ENCODE results near the gene IL31RA.

Gene IL31RA

GRCh38 chr5:55914971-55915370, 63.8 kb downstream of the IL31RA start:
- no peak for TF ChIP-seq EZH2phosphoT487 (IDR thresholded peaks at IDR 0.05; ENCODE audit: low read length)
- TF ChIP-seq, protein P1, sequence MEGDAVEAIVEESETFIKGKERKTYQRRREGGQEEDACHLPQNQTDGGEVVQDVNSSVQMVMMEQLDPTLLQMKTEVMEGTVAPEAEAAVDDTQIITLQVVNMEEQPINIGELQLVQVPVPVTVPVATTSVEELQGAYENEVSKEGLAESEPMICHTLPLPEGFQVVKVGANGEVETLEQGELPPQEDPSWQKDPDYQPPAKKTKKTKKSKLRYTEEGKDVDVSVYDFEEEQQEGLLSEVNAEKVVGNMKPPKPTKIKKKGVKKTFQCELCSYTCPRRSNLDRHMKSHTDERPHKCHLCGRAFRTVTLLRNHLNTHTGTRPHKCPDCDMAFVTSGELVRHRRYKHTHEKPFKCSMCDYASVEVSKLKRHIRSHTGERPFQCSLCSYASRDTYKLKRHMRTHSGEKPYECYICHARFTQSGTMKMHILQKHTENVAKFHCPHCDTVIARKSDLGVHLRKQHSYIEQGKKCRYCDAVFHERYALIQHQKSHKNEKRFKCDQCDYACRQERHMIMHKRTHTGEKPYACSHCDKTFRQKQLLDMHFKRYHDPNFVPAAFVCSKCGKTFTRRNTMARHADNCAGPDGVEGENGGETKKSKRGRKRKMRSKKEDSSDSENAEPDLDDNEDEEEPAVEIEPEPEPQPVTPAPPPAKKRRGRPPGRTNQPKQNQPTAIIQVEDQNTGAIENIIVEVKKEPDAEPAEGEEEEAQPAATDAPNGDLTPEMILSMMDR (IDR thresholded peaks at IDR 0.05; ENCODE audit: low read length), result no peak
- no peak for TF ChIP-seq EZH2 (optimal IDR thresholded peaks at IDR 0.05; ENCODE audit: low read depth, low read length)

DNA sequence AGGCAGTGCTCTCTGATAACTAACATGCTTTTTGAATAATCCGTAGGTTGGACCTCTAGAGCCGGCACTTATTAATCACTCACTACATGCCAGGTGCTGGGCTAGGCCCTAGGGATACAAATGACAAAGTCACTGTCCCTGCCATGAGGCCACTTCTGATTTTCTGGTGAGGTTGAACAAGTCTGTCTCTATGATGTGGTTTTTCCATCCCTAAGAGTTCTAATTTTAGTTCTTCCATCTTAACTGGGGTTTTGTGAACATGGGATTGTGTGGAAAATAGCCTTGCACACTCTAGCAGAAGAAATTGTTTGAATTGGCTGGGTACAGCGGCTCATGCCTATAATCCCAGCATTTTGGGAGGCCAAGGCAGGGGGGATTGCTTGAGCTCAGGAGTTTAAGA, 64.6 kb downstream of the IL31RA start:
- peaks cover 13% of the 10 kb centered on the region for H3K4me1 ChIP-seq (ENCODE audit: low read length)
- H3K9me3 ChIP-seq (replicated peaks; ENCODE audit: insufficient read depth, low read length), result no peaks in the 10 kb centered on the region
- H3K9ac ChIP-seq (ENCODE audit: low read length), result no peak overlapping the region
- no peak overlapping the region for H2AFZ ChIP-seq (ENCODE audit: low read length)
- no peaks in the 10 kb centered on the region for H3F3A ChIP-seq (ENCODE audit: insufficient read depth, low read length)
- H3K4me2 ChIP-seq (ENCODE audit: low read depth, low read length), result no peak overlapping the region
- H3K36me3 ChIP-seq (replicated peaks; ENCODE audit: insufficient read depth, low read length), result no peaks in the 10 kb centered on the region
- TF ChIP-seq, protein P1 (IDR thresholded peaks at IDR 0.05; ENCODE audit: low read length), result no peak
- no peaks in the 10 kb centered on the region for H3K79me2 ChIP-seq (ENCODE audit: low read length)
- H3K9me2 ChIP-seq (replicated peaks; ENCODE audit: insufficient read depth, low read length), result no peaks in the 10 kb centered on the region
- DNase-seq, result no peak
- no peaks in the 10 kb centered on the region for H3K27me3 ChIP-seq (replicated peaks; ENCODE audit: insufficient read depth, low read length)
- H3K27ac ChIP-seq (ENCODE audit: low read length), result no peak overlapping the region
- H3K4me3 ChIP-seq (ENCODE audit: low read length), result no peak overlapping the region
- H4K20me1 ChIP-seq (ENCODE audit: insufficient read depth, low read length), result no peaks in the 10 kb centered on the region

More at GRCh38 chr5:55914971-55915370, 63.8 kb downstream of the IL31RA start:
- DNase-seq, result no peak
- Histone ChIP-seq H4K20me1 (ENCODE audit: insufficient read depth, low read length) (no peaks in the 10 kb centered on the region), H3K4me3 (ENCODE audit: low read length) (no peak overlapping the region), H3F3A (ENCODE audit: insufficient read depth, low read length) (no peaks in the 10 kb centered on the region), H3K4me1 (ENCODE audit: low read length) (peaks cover 9% of the 10 kb centered on the region), H3K27me3 (replicated peaks; ENCODE audit: insufficient read depth, low read length) (no peaks in the 10 kb centered on the region), H3K4me2 (ENCODE audit: low read depth, low read length) (no peak overlapping the region), H3K27ac (ENCODE audit: low read length) (no peak overlapping the region), H3K9ac (ENCODE audit: low read length) (no peak overlapping the region), H2AFZ (ENCODE audit: low read length) (no peak overlapping the region), H3K36me3 (replicated peaks; ENCODE audit: insufficient read depth, low read length) (no peaks in the 10 kb centered on the region), H3K9me3 (replicated peaks; ENCODE audit: insufficient read depth, low read length) (no peaks in the 10 kb centered on the region), H3K79me2 (ENCODE audit: low read length) (no peaks in the 10 kb centered on the region), H3K9me2 (replicated peaks; ENCODE audit: insufficient read depth, low read length) (no peaks in the 10 kb centered on the region)

DNA sequence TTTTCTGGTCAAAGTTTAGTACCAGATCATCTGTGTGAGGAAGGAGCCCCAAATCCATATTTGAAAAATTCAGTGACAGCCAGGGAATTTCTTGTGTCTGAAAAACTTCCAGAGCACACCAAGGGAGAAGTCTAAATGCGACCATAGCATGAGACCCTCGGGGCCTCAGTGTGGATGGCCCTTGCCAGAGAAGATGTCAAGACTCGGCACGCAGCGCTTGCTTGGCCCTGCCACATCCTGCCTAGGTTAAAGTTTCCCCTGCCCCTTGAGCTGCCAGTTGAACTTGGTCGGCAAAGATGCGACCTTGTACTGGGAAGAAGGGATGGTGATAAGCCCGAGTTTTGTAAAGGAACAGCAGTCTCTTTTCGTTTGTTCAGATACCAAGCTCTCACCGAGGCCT, 65.8 kb downstream of the IL31RA start:
- Histone ChIP-seq H4K20me1 (ENCODE audit: insufficient read depth, low read length) (no peaks in the 10 kb centered on the region), H2AFZ (ENCODE audit: low read length) (no peak overlapping the region), H3K4me2 (ENCODE audit: low read depth, low read length) (no peak overlapping the region), H3K79me2 (ENCODE audit: low read length) (no peaks in the 10 kb centered on the region), H3K4me3 (ENCODE audit: low read length) (no peak overlapping the region), H3K4me1 (ENCODE audit: low read length) (peaks cover 13% of the 10 kb centered on the region), H3K9me3 (replicated peaks; ENCODE audit: insufficient read depth, low read length) (no peaks in the 10 kb centered on the region), H3K27me3 (replicated peaks; ENCODE audit: insufficient read depth, low read length) (no peaks in the 10 kb centered on the region), H3K9ac (ENCODE audit: low read length) (no peak overlapping the region), H3K27ac (ENCODE audit: low read length) (no peak overlapping the region), H3K36me3 (replicated peaks; ENCODE audit: insufficient read depth, low read length) (no peaks in the 10 kb centered on the region), H3K9me2 (replicated peaks; ENCODE audit: insufficient read depth, low read length) (no peaks in the 10 kb centered on the region), H3F3A (ENCODE audit: insufficient read depth, low read length) (no peaks in the 10 kb centered on the region)
- TF ChIP-seq, protein P1 (IDR thresholded peaks at IDR 0.05; ENCODE audit: low read length), result no peak
- DNase-seq, result no peak

Data from MM.1S (cell line).